ENCODE measurements around the gene CLIC6.

CLIC6 gene

GRCh38 chr21:34693192-34693810, 24.5 kb downstream of the CLIC6 start:
- peak; percentile 46 for ATAC-seq
- H3K27ac Mint-ChIP-seq = peak overlapping the region; percentile 9

GRCh38 chr21:34695434-34695833, 26.6 kb downstream of the CLIC6 start:
- H3K4me1 Mint-ChIP-seq = no peaks in the 10 kb centered on the region
- H3K27me3 Mint-ChIP-seq = peaks cover 9% of the 10 kb centered on the region
- DNase-seq = no peak
- no peaks in the 10 kb centered on the region for H3K36me3 Mint-ChIP-seq (ENCODE audit: low read depth)
- no peak overlapping the region for H3K27ac Mint-ChIP-seq
- no peak overlapping the region for H3K4me3 Mint-ChIP-seq
- ATAC-seq = no peak
- H3K9me3 Mint-ChIP-seq = no peaks in the 10 kb centered on the region

More at GRCh38 chr21:34693192-34693810, 24.5 kb downstream of the CLIC6 start:
- DNase-seq = peak; percentile 45
- Mint-ChIP-seq H3K4me1 (no peaks in the 10 kb centered on the region), H3K27me3 (peaks cover 12% of the 10 kb centered on the region), H3K9me3 (no peaks in the 10 kb centered on the region), H3K4me3 (no peak overlapping the region), H3K36me3 (ENCODE audit: low read depth) (no peaks in the 10 kb centered on the region)

- Mint-ChIP-seq H3K27me3 (peaks cover 9% of the 10 kb centered on the region), H3K4me3 (no peak overlapping the region), H3K4me1 (no peaks in the 10 kb centered on the region), H3K36me3 (ENCODE audit: low read depth) (no peaks in the 10 kb centered on the region), H3K27ac (no peak overlapping the region), H3K9me3 (no peaks in the 10 kb centered on the region)
- no peak for DNase-seq
- no peak for ATAC-seq
Observed at GRCh38 chr21:34696121-34696520, 27.3 kb downstream of the CLIC6 start.

GRCh38 chr21:34697826-34698225, 29.0 kb downstream of the CLIC6 start:
- no peaks in the 10 kb centered on the region for H3K36me3 Mint-ChIP-seq (ENCODE audit: low read depth)
- H3K27ac Mint-ChIP-seq = no peak overlapping the region
- ATAC-seq (no peak), DNase-seq (no peak)
- no peaks in the 10 kb centered on the region for H3K4me1 Mint-ChIP-seq
- H3K9me3 Mint-ChIP-seq = no peaks in the 10 kb centered on the region
- H3K4me3 Mint-ChIP-seq = no peak overlapping the region
- H3K27me3 Mint-ChIP-seq = peaks cover 4% of the 10 kb centered on the region

GRCh38 chr21:34698270-34699015, 29.6 kb downstream of the CLIC6 start:
- no peak overlapping the region for H3K27ac Mint-ChIP-seq
- no peaks in the 10 kb centered on the region for H3K4me1 Mint-ChIP-seq
- H3K4me3 Mint-ChIP-seq = no peak overlapping the region
- no peaks in the 10 kb centered on the region for H3K9me3 Mint-ChIP-seq
- ATAC-seq (no peak), DNase-seq (no peak)
- H3K36me3 Mint-ChIP-seq (ENCODE audit: low read depth) = no peaks in the 10 kb centered on the region
- peaks cover 4% of the 10 kb centered on the region for H3K27me3 Mint-ChIP-seq

- no peak for DNase-seq
- ATAC-seq = no peak
- Mint-ChIP-seq H3K27ac (no peak overlapping the region), H3K9me3 (no peaks in the 10 kb centered on the region), H3K4me3 (no peak overlapping the region), H3K36me3 (ENCODE audit: low read depth) (no peaks in the 10 kb centered on the region), H3K27me3 (peaks cover 4% of the 10 kb centered on the region), H3K4me1 (no peaks in the 10 kb centered on the region)
Observed at GRCh38 chr21:34700605-34701004, 31.8 kb downstream of the CLIC6 start.

GRCh38 chr21:34701726-34702125, 32.9 kb downstream of the CLIC6 start:
- Mint-ChIP-seq H3K9me3 (no peaks in the 10 kb centered on the region), H3K4me1 (peaks cover 1% of the 10 kb centered on the region), H3K27me3 (peaks cover 4% of the 10 kb centered on the region), H3K36me3 (ENCODE audit: low read depth) (no peaks in the 10 kb centered on the region), H3K27ac (no peak overlapping the region), H3K4me3 (no peak overlapping the region)
- ATAC-seq (no peak), DNase-seq (no peak)

GRCh38 chr21:34702341-34703170, 33.8 kb downstream of the CLIC6 start:
- DNase-seq = no peak
- no peak overlapping the region for H3K4me3 Mint-ChIP-seq
- no peak for ATAC-seq
- no peak overlapping the region for H3K27ac Mint-ChIP-seq
- H3K9me3 Mint-ChIP-seq = no peaks in the 10 kb centered on the region
- peaks cover 4% of the 10 kb centered on the region for H3K27me3 Mint-ChIP-seq
- H3K4me1 Mint-ChIP-seq = peaks cover 10% of the 10 kb centered on the region
- no peaks in the 10 kb centered on the region for H3K36me3 Mint-ChIP-seq (ENCODE audit: low read depth)

GRCh38 chr21:34703571-34703970, 34.8 kb downstream of the CLIC6 start:
- Mint-ChIP-seq H3K27ac (no peak overlapping the region), H3K4me1 (peaks cover 20% of the 10 kb centered on the region), H3K9me3 (no peaks in the 10 kb centered on the region), H3K4me3 (no peak overlapping the region), H3K36me3 (ENCODE audit: low read depth) (no peaks in the 10 kb centered on the region), H3K27me3 (peaks cover 4% of the 10 kb centered on the region)
- ATAC-seq = no peak
- DNase-seq = no peak

GRCh38 chr21:34704119-34704518, 35.3 kb downstream of the CLIC6 start:
- no peak for ATAC-seq
- Mint-ChIP-seq H3K27ac (no peak overlapping the region), H3K36me3 (ENCODE audit: low read depth) (no peaks in the 10 kb centered on the region), H3K27me3 (peaks cover 2% of the 10 kb centered on the region), H3K4me3 (no peak overlapping the region), H3K4me1 (peaks cover 24% of the 10 kb centered on the region), H3K9me3 (no peaks in the 10 kb centered on the region)
- no peak for DNase-seq

- no peaks in the 10 kb centered on the region for H3K36me3 Mint-ChIP-seq (ENCODE audit: low read depth)
- H3K9me3 Mint-ChIP-seq = no peaks in the 10 kb centered on the region
- H3K4me3 Mint-ChIP-seq = no peak overlapping the region
- no peak overlapping the region for H3K27ac Mint-ChIP-seq
- DNase-seq (no peak), ATAC-seq (no peak)
- H3K27me3 Mint-ChIP-seq = peaks cover 2% of the 10 kb centered on the region
- H3K4me1 Mint-ChIP-seq = peaks cover 24% of the 10 kb centered on the region
Observed at GRCh38 chr21:34705011-34705410, 36.2 kb downstream of the CLIC6 start.

GRCh38 chr21:34706337-34706736, 37.5 kb downstream of the CLIC6 start:
- H3K36me3 Mint-ChIP-seq (ENCODE audit: low read depth) = no peaks in the 10 kb centered on the region
- peaks cover under 1% of the 10 kb centered on the region for H3K27me3 Mint-ChIP-seq
- peaks cover 24% of the 10 kb centered on the region for H3K4me1 Mint-ChIP-seq
- ATAC-seq (no peak), DNase-seq (no peak)
- no peak overlapping the region for H3K27ac Mint-ChIP-seq
- H3K4me3 Mint-ChIP-seq = no peak overlapping the region
- H3K9me3 Mint-ChIP-seq = no peaks in the 10 kb centered on the region

- Mint-ChIP-seq H3K4me1 (peaks cover 24% of the 10 kb centered on the region), H3K9me3 (no peaks in the 10 kb centered on the region), H3K27ac (peak overlapping the region; percentile 38), H3K36me3 (ENCODE audit: low read depth) (no peaks in the 10 kb centered on the region), H3K27me3 (peaks cover 2% of the 10 kb centered on the region), H3K4me3 (peak overlapping the region; percentile 38)
- DNase-seq = peak; percentile 36
- ATAC-seq = peak; percentile 95
Observed at GRCh38 chr21:34707876-34708325, 39.1 kb downstream of the CLIC6 start.

GRCh38 chr21:34713621-34714020, 44.8 kb downstream of the CLIC6 start:
- DNase-seq (no peak), ATAC-seq (no peak)
- Mint-ChIP-seq H3K36me3 (ENCODE audit: low read depth) (no peaks in the 10 kb centered on the region), H3K27ac (no peak overlapping the region), H3K27me3 (peaks cover 8% of the 10 kb centered on the region), H3K4me3 (no peak overlapping the region), H3K9me3 (no peaks in the 10 kb centered on the region), H3K4me1 (peaks cover 5% of the 10 kb centered on the region)

- peaks cover 8% of the 10 kb centered on the region for H3K27me3 Mint-ChIP-seq
- H3K27ac Mint-ChIP-seq = no peak overlapping the region
- no peak for ATAC-seq
Observed at GRCh38 chr21:34715518-34715917, 46.7 kb downstream of the CLIC6 start.

More at GRCh38 chr21:34715518-34715917, 46.7 kb downstream of the CLIC6 start:
- Mint-ChIP-seq H3K9me3 (no peaks in the 10 kb centered on the region), H3K4me1 (peaks cover 1% of the 10 kb centered on the region), H3K4me3 (no peak overlapping the region), H3K36me3 (ENCODE audit: low read depth) (no peaks in the 10 kb centered on the region)
- no peak for DNase-seq
